H1 (cell line): Measurements from ENCODE around the gene SLC4A11. TPM values are rescaled to one million over a fixed set of nuclear protein-coding genes. Genes with fewer than 3 reads are reported as not detected.

Source experiments
- CTCF ChIA-PET: fragments of 300-600 bp; sonication (Branson Sonifier 250); formaldehyde crosslinking; loops from one replicate; lab custom pipeline; 2021; ENCODE audit not compliant: partially characterized antibody; lab: Charles Lee
- POLR2A ChIA-PET: fragments of 300-600 bp; sonication (Branson Sonifier 250); formaldehyde crosslinking; loops from one replicate; lab custom pipeline; 2021; ENCODE audit warnings: inconsistent platforms; ENCODE audit not compliant: partially characterized antibody; lab: Charles Lee
- DNase-seq, 2 experiments: peaks; one replicate each; pipeline versions ENCODE4 v3.0.0 to v3.0.0-alpha.2; 2010 to 2022; ENCODE audit warnings: low spot score in 2 of 2, low read depth in 1 of 2, mixed read lengths in 1 of 2
- FAIRE-seq: peaks from 2 replicates; lab custom pipeline; 2011; peaks lifted over from hg19 to GRCh38; lab: Jason Lieb, UNC
- H2AFZ ChIP-seq: 2 replicates; pipeline ENCODE4 v1.8.1; 2012; ENCODE audit warnings: low read length, inconsistent platforms
- H2AK5ac ChIP-seq: 2 replicates; pipeline ENCODE4 v1.6.1; 2013; ENCODE audit warnings: low read depth, low read length
- H2BK120ac ChIP-seq: replicated peaks from 2 replicates; pipeline ENCODE3; 2013; ENCODE audit warnings: low read depth, low read length, inconsistent platforms
- H2BK12ac ChIP-seq: 2 replicates; pipeline ENCODE4 v1.6.1; 2013; ENCODE audit warnings: low read depth, low read length
- H2BK15ac ChIP-seq: 2 replicates; pipeline ENCODE4 v1.6.1; 2013; ENCODE audit warnings: low read length
- H2BK20ac ChIP-seq: 2 replicates; pipeline ENCODE4 v1.6.1; 2013; ENCODE audit warnings: low read length
- H2BK5ac ChIP-seq: 2 replicates; pipeline ENCODE4 v1.6.1; 2013; ENCODE audit warnings: low read depth, low read length
- H3K14ac ChIP-seq: 2 replicates; pipeline ENCODE4 v1.6.1; 2013; ENCODE audit warnings: inconsistent platforms; ENCODE audit not compliant: insufficient read length
- H3K18ac ChIP-seq: 2 replicates; pipeline ENCODE4 v1.6.1; 2013; ENCODE audit warnings: low read length; ENCODE audit errors: extremely low read depth
- H3K23ac ChIP-seq: 2 replicates; pipeline ENCODE4 v1.6.1; 2013; ENCODE audit warnings: inconsistent platforms; ENCODE audit not compliant: insufficient read length
- H3K23me2 ChIP-seq: 2 replicates; pipeline ENCODE4 v1.6.1; 2013; ENCODE audit warnings: low read depth, low read length
- H3K27ac ChIP-seq: 2 replicates; pipeline ENCODE4 v1.6.1; 2011; ENCODE audit warnings: low read depth, low read length, inconsistent platforms
- H3K27me3 ChIP-seq, 4 experiments: replicated peaks in 1 of 4; 1 replicate in 1 of 4; 2 replicates in 3 of 4; pipeline versions ENCODE4 v1.6.1 to v1.8.1; 2011 to 2013; ENCODE audit warnings: low read length in 3 of 4, mild to moderate bottlenecking in 3 of 4, inconsistent platforms in 2 of 4, mixed read lengths in 2 of 4, moderate library complexity in 1 of 4; ENCODE audit not compliant: control insufficient read depth in 3 of 4, insufficient read depth in 3 of 4; ENCODE audit errors: extremely low read depth in 1 of 4
- H3K36me3 ChIP-seq, 4 experiments: 2 replicates each; pipeline versions ENCODE4 v1.6.1 to v1.8.1; 2011 to 2013; ENCODE audit warnings: mild to moderate bottlenecking in 4 of 4, low read length in 3 of 4, moderate library complexity in 2 of 4, control low read depth in 1 of 4, inconsistent platforms in 1 of 4; ENCODE audit not compliant: insufficient read depth in 4 of 4, control insufficient read depth in 2 of 4
- H3K4ac ChIP-seq: replicated peaks from 2 replicates; pipeline ENCODE3; 2013; ENCODE audit warnings: low read length, low read depth, mixed read lengths, inconsistent platforms; ENCODE audit not compliant: insufficient read length
- H3K4me1 ChIP-seq, 4 experiments: replicated peaks in 1 of 4; 1 replicate in 1 of 4; 2 replicates in 3 of 4; pipeline versions ENCODE4 v1.6.1 to v1.8.1; 2011 to 2013; ENCODE audit warnings: low read length in 3 of 4, inconsistent platforms in 2 of 4, mixed read lengths in 1 of 4; ENCODE audit not compliant: insufficient read depth in 4 of 4, control insufficient read depth in 3 of 4
- H3K4me2 ChIP-seq, 2 experiments: 2 replicates each; pipeline versions ENCODE4 v1.6.1 to v1.8.1; 2011 to 2013; ENCODE audit warnings: low read depth in 2 of 2, low read length in 2 of 2, control low read depth in 1 of 2, inconsistent platforms in 1 of 2, mild to moderate bottlenecking in 1 of 2; ENCODE audit not compliant: insufficient read depth in 1 of 2
- H3K4me3 ChIP-seq, 4 experiments: fragments of 200-600, 300-600 bp in 1 of 4; sonication (generic), shearing (Covaris generic), sonication (Bioruptor Twin) in 1 of 4; 2 replicates each; pipeline versions ENCODE4 v1.5.1 to v1.8.1; 2011 to 2016; ENCODE audit warnings: low read length in 4 of 4, low read depth in 3 of 4, control low read depth in 2 of 4, inconsistent platforms in 2 of 4, mild to moderate bottlenecking in 2 of 4, mixed read lengths in 1 of 4, moderate library complexity in 1 of 4; ENCODE audit not compliant: insufficient read depth in 2 of 4; ENCODE audit errors: extremely low read depth in 1 of 4
- H3K56ac ChIP-seq: replicated peaks from 2 replicates; pipeline ENCODE3; 2013; ENCODE audit warnings: low read depth, mild to moderate bottlenecking, mixed read lengths, low read length, inconsistent platforms; ENCODE audit not compliant: insufficient read length
- H3K79me1 ChIP-seq: 2 replicates; pipeline ENCODE4 v1.6.1; 2013; ENCODE audit warnings: low read depth, low read length, control low read depth
- H3K79me2 ChIP-seq, 2 experiments: 2 replicates each; pipeline versions ENCODE4 v1.6.1 to v1.8.1; 2012 to 2013; ENCODE audit warnings: low read length in 2 of 2, mild to moderate bottlenecking in 2 of 2, inconsistent platforms in 1 of 2; ENCODE audit not compliant: insufficient read depth in 2 of 2, control insufficient read depth in 1 of 2
- H3K9ac ChIP-seq, 4 experiments: replicated peaks in 1 of 4; 1 replicate in 1 of 4; 2 replicates in 3 of 4; pipeline versions ENCODE4 v1.6.1 to v1.8.1; 2011 to 2013; ENCODE audit warnings: low read depth in 3 of 4, low read length in 3 of 4, control low read depth in 2 of 4, mild to moderate bottlenecking in 2 of 4, moderate library complexity in 2 of 4, inconsistent platforms in 1 of 4; ENCODE audit errors: extremely low read depth in 1 of 4
- H3K9me3 ChIP-seq, 2 experiments: 2 replicates each; pipeline versions ENCODE4 v1.6.1 to v1.8.1; 2012 to 2013; ENCODE audit warnings: mild to moderate bottlenecking in 2 of 2, moderate library complexity in 2 of 2, control low read depth in 1 of 2, inconsistent platforms in 1 of 2, low read depth in 1 of 2, low read length in 1 of 2, mixed read lengths in 1 of 2; ENCODE audit not compliant: insufficient read depth in 2 of 2
- H4K20me1 ChIP-seq, 2 experiments: replicated peaks in 1 of 2; 2 replicates each; pipeline versions ENCODE3 to v1.8.1; 2011 to 2013; ENCODE audit warnings: inconsistent platforms in 2 of 2, low read length in 2 of 2, mild to moderate bottlenecking in 1 of 2; ENCODE audit not compliant: insufficient read depth in 2 of 2, control insufficient read depth in 1 of 2
- H4K5ac ChIP-seq: 2 replicates; pipeline ENCODE4 v1.6.1; 2013; ENCODE audit warnings: low read length, low read depth, mixed read lengths, inconsistent platforms; ENCODE audit not compliant: insufficient read length
- H4K8ac ChIP-seq: 2 replicates; pipeline ENCODE4 v1.8.0; 2013; ENCODE audit warnings: mild to moderate bottlenecking, moderate library complexity, low read length, inconsistent platforms; ENCODE audit not compliant: insufficient read depth; ENCODE audit errors: extremely low read depth
- H4K91ac ChIP-seq: replicated peaks from 2 replicates; pipeline ENCODE3; 2013; ENCODE audit warnings: low read length, mixed read lengths, inconsistent platforms; ENCODE audit not compliant: insufficient read length
- ASH2L ChIP-seq: fragments of 200-600, 300-600 bp; sonication (generic); IDR thresholded peaks from one replicate; pipeline ENCODE4 v1.7.1; 2017; ENCODE audit warnings: low read length
- ATF3 ChIP-seq: IDR thresholded peaks from 2 replicates; pipeline ENCODE4 v1.6.1; 2011; ENCODE audit warnings: low read depth, mild to moderate bottlenecking, low read length; ENCODE audit not compliant: insufficient read depth
- CBX8 ChIP-seq: fragments of 300-800, 300-1000 bp; sonication (generic); IDR thresholded peaks from 2 replicates; pipeline ENCODE4 v1.7.1; 2016; ENCODE audit warnings: low read depth, low read length, borderline replicate concordance
- POLR2AphosphoS5 ChIP-seq: IDR thresholded peaks from 2 replicates; pipeline ENCODE4 v1.6.1; 2011; ENCODE audit warnings: low read depth, low read length
- RFX5 ChIP-seq: IDR thresholded peaks from 2 replicates; pipeline ENCODE4 v1.6.1; 2011; ENCODE audit warnings: low read depth, low read length, improper control_type of control experiment, borderline replicate concordance
- SP2 ChIP-seq: IDR thresholded peaks from 2 replicates; pipeline ENCODE4 v1.6.1; 2012; ENCODE audit warnings: mild to moderate bottlenecking, low read length, inconsistent platforms
- WGBS, 2 experiments: shearing (Covaris generic) in 1 of 2; methylation state at CpG; one replicate each; pipeline versions ENCODE4 v1.1.6 to v1.1.7; 2013 to 2015; ENCODE audit warnings: low lambda C conversion rate in 2 of 2, mixed read lengths in 2 of 2, inconsistent platforms in 1 of 2, low coverage in 1 of 2, missing lambda C conversion rate in 1 of 2; ENCODE audit not compliant: insufficient replicate concordance in 2 of 2, insufficient coverage in 1 of 2, insufficient read length in 1 of 2; ENCODE audit errors: extremely low coverage in 1 of 2, missing lambda C conversion rate in 1 of 2; 5-methylcytosine and 5-hydroxymethylcytosine counted together
- polyA plus RNA-seq, 7 experiments: library from polyadenylated mRNA; depleted of rRNA in 3 of 7; stranded (reverse) in 5 of 7; unstranded in 2 of 7; fragments of >200 nt in 5 of 7; fragments of 200-250 nt in 2 of 7; gene quantifications; 1 replicate in 5 of 7; 2 replicates in 1 of 7; 4 replicates in 1 of 7; pipeline versions ENCODE4 v1.2.1 to v1.2.3, GENCODE V29; 2011 to 2013; ENCODE audit warnings: missing spikeins in 2 of 7, mixed read lengths in 2 of 7
- total RNA-seq: library from RNA; stranded (reverse); fragmentation: NEBNext Ultra II Directional; extraction: Animal tissue kit (Norgen Biotek cat#: 25700); gene quantifications from 2 replicates; pipeline ENCODE4 v1.2.1, GENCODE V29; 2021

The SLC4A11 gene
- total and polyA plus RNA-seq, 2 of the 8 experiments (the other 6 are each of a cell fraction or from before 2014, with no cell fraction given): 11.9 to 32.3 TPM

- H3K23ac ChIP-seq: no peak overlapping the region
- no peak overlapping the region; the same call in 1 of the 2 replicates for H4K8ac ChIP-seq
- no peak overlapping the region for H2AK5ac ChIP-seq
- no peaks in the 10 kb centered on the region for H3K23me2 ChIP-seq
- H3K79me1 ChIP-seq: no peaks in the 10 kb centered on the region; the same call in 1 of the 2 replicates
- ChIA-PET POLR2A (interaction anchor here (0.5 to 8.7 kb wide), 15 partner anchors 7 to 511 kb away, joined by 3 to 61 read pairs (median 4); partner anchors contain the start of genes FASTKD5, ITPA, SLC4A11 and UBOX5), CTCF (interaction anchor here (0.6 to 9.5 kb wide), 4 partner anchors 27 to 105 kb away, joined by 3 to 158 read pairs (median 10); no protein-coding TSS in a partner anchor)
- H3K9me3 ChIP-seq: no peaks in the 10 kb centered on the region
- no peak overlapping the region for H3K27ac ChIP-seq
- H2BK12ac ChIP-seq: no peak overlapping the region
- no peak overlapping the region for H2BK20ac ChIP-seq
- peaks cover 0 to 2% of the 10 kb centered on the region in 2 experiments for H4K20me1 ChIP-seq
- H2BK120ac ChIP-seq: no peak overlapping the region
- peaks cover 2 to 27% (median 9%) of the 10 kb centered on the region in 4 experiments; a peak in 6 of 8 replicates for H3K36me3 ChIP-seq
- no peak overlapping the region for H2AFZ ChIP-seq
- no peaks in the 10 kb centered on the region for H3K27me3 ChIP-seq
- H3K14ac ChIP-seq: no peak overlapping the region
- no peak overlapping the region for H4K5ac ChIP-seq
- TF ChIP-seq CBX8 (no peak), RFX5 (no peak), POLR2AphosphoS5 (no peak), ASH2L (no peak), SP2 (no peak), ATF3 (no peak)
- H3K4me2 ChIP-seq: no peak overlapping the region
- no peaks in the 10 kb centered on the region for H3K79me2 ChIP-seq
- DNase-seq (no peak), FAIRE-seq (no peak)
- 90% methylated on average over 8 of the region's 8 CpGs; no CpG with 5 or more reads in 1 of the 2 experiments for WGBS, 2 experiments
- no peak overlapping the region for H2BK5ac ChIP-seq
- H3K4ac ChIP-seq: no peak overlapping the region
- no peaks in the 10 kb centered on the region; a peak in 1 of 7 replicates for H3K4me1 ChIP-seq
- no peak overlapping the region for H3K4me3 ChIP-seq
- no peak overlapping the region for H3K18ac ChIP-seq
- no peak overlapping the region for H2BK15ac ChIP-seq
- no peak overlapping the region for H3K56ac ChIP-seq
- H3K9ac ChIP-seq: no peak overlapping the region; a peak in 1 of 7 replicates
- no peak overlapping the region for H4K91ac ChIP-seq
These were observed 14.1 kb downstream of the SLC4A11 start for GRCh38 chr20:3224681-3225421.
